Thoracic aorta (tissue), 2 donors: ENCODE results near the gene ATF6. TPM values are rescaled to one million over a fixed set of nuclear protein-coding genes. Genes with fewer than 3 reads are reported as not detected.

Experiments used
- ATAC-seq: fragments of 150-250 bp; one replicate; pipeline ENCODE4 v1.8.0; 2017; ENCODE audit warnings: low read depth; ENCODE audit not compliant: insufficient number of reproducible peaks, low FRiP score
- DNase-seq: peaks from one replicate; pipeline ENCODE4 v3.0.0-alpha.2; 2020; ENCODE audit warnings: low spot score
- H3K27ac ChIP-seq, 2 donors: fragments of 200-600 bp; sonication (generic); 1 replicate in 1 of 2; 2 replicates in 1 of 2; pipeline ENCODE4 v1.5.1; 2016; ENCODE audit warnings: mild to moderate bottlenecking in 2 of 2, moderate library complexity in 2 of 2
- H3K27me3 ChIP-seq: fragments of 200-600 bp; sonication (generic); replicated peaks from 2 replicates; pipeline ENCODE4 v1.6.0; 2016; ENCODE audit warnings: mild to moderate bottlenecking; ENCODE audit not compliant: insufficient read depth
- H3K36me3 ChIP-seq: fragments of 200-600 bp; sonication (generic); one replicate; pipeline ENCODE4 v1.5.1; 2016
- H3K4me1 ChIP-seq, 2 donors: fragments of 200-600 bp; sonication (generic); 1 replicate in 1 of 2; 2 replicates in 1 of 2; pipeline versions ENCODE4 v1.5.1 to v1.6.0; 2016; ENCODE audit warnings: low read depth in 2 of 2, mild to moderate bottlenecking in 1 of 2; ENCODE audit not compliant: control insufficient read depth in 1 of 2
- H3K4me3 ChIP-seq: fragments of 200-600 bp; sonication (generic); 2 replicates; pipeline ENCODE4 v1.5.1; 2016; ENCODE audit warnings: mild to moderate bottlenecking
- H3K9me3 ChIP-seq: fragments of 200-600 bp; sonication (generic); 2 replicates; pipeline ENCODE4 v1.5.1; 2016
- total RNA-seq, 2 donors: library from RNA; depleted of rRNA; stranded (reverse); fragments of >200 nt; gene quantifications; one replicate each; pipeline versions ENCODE4 v1.1.0 to v1.2.3, GENCODE V29; 2016
- TF ChIP-seq, protein P1 (sequence below): fragments of 200-600 bp; sonication (generic); IDR thresholded peaks from one replicate; pipeline ENCODE4 v1.5.1; 2019; ENCODE audit warnings: antibody characterized with exemption

Gene ATF6
- total RNA-seq, 2 donors from 2014 or later, result 26.9 to 37.6 TPM

DNA sequence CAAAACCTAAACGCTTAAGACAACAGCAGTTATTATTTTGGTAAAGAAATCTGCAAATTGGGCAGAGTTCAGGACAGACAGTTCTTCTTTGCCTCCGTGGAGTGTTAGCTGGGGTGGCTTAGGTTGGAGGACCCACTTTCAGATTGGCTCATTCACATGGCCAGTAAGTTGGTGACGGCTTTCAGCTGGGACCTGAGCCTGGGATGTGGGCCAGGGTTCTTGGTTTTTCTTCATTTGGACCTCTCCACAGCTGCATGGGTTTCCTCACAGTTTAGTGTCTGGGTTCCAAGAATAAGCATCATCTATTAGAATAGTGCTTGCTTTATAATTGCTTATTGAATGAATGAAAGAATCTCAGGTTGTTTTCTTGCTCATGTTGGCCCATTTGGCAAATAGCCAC, 72.2 kb downstream of the ATF6 start:
- H3K4me1 ChIP-seq, result peaks cover 0 to 11% of the 10 kb centered on the region in 2 donors
- ATAC-seq (no peak), DNase-seq (no peak)
- H3K4me3 ChIP-seq, result no peak overlapping the region
- no peaks in the 10 kb centered on the region for H3K36me3 ChIP-seq
- H3K9me3 ChIP-seq, result no peaks in the 10 kb centered on the region
- H3K27ac ChIP-seq, result no peak overlapping the region
- no peaks in the 10 kb centered on the region for H3K27me3 ChIP-seq
- TF ChIP-seq, protein P1, sequence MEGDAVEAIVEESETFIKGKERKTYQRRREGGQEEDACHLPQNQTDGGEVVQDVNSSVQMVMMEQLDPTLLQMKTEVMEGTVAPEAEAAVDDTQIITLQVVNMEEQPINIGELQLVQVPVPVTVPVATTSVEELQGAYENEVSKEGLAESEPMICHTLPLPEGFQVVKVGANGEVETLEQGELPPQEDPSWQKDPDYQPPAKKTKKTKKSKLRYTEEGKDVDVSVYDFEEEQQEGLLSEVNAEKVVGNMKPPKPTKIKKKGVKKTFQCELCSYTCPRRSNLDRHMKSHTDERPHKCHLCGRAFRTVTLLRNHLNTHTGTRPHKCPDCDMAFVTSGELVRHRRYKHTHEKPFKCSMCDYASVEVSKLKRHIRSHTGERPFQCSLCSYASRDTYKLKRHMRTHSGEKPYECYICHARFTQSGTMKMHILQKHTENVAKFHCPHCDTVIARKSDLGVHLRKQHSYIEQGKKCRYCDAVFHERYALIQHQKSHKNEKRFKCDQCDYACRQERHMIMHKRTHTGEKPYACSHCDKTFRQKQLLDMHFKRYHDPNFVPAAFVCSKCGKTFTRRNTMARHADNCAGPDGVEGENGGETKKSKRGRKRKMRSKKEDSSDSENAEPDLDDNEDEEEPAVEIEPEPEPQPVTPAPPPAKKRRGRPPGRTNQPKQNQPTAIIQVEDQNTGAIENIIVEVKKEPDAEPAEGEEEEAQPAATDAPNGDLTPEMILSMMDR, result no peak

DNA sequence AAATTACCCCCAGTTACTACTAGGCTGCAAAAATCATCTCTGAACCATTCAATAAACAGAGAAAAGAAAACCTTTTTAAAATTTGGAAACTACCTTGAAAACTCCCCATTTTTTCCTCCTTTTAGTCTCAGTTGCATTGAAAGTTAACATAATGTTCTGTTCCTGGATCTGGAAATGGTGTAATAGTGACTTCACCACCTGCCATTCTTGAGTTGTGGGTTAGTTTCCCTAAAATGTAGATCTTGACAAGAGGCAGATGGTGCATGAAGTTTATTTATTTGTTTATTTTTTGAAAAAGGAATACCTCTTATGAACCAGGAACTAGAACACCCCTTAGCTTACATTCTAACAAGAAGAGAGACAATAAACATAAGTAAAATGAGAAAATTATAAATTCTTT, 72.8 kb downstream of the ATF6 start:
- ATAC-seq (no peak), DNase-seq (no peak)
- Histone ChIP-seq H3K36me3 (no peaks in the 10 kb centered on the region), H3K4me3 (no peak overlapping the region), H3K27me3 (no peaks in the 10 kb centered on the region), H3K9me3 (no peaks in the 10 kb centered on the region), H3K4me1 (peaks cover 0 to 16% of the 10 kb centered on the region in 2 donors), H3K27ac (no peak overlapping the region)
- TF ChIP-seq, protein P1, result no peak

DNA sequence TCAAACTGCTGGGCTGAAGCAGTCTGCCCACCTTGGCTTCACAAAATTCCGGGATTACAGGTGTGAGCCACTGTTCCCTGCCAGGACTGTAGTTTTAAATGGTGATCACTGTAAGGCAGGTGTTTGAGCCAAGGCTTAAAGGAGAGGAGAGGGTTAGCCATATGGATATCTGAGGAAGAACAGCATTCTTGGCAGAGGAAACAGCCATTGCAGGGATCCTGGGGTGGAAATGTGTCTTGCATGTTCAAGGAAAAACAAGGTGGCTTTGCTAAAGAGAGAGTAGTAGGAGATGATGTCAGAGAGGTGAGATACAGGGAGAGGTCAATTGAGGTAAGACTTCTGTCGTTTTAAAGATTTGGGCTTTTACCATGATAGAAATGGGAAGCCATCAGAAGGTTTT, 73.5 kb downstream of the ATF6 start:
- TF ChIP-seq, protein P1, result no peak

DNA sequence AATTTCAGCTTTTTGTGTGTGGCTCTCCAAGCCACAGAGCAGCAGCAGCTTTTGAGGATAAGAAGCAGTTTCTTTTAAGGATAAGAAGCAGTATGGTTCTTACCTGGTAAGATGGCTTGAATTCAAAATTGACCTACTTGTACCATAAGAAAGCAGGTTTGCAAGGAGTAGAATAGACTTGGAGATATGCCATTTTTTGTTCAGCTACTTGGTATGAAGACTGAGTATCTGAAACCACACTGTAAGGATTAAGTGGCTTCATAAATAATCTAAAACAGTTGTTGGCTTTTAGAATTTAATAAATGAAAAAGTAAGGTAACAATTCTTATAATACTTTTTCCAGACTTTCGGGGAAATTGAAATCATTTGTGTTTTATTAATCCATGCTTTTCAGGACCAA, 74.2 kb downstream of the ATF6 start:
- TF ChIP-seq, protein P1, result no peak
- Histone ChIP-seq H3K9me3 (no peaks in the 10 kb centered on the region), H3K4me1 (peaks cover 0 to 20% of the 10 kb centered on the region in 2 donors), H3K27me3 (no peaks in the 10 kb centered on the region), H3K27ac (no peak overlapping the region), H3K36me3 (no peaks in the 10 kb centered on the region), H3K4me3 (no peak overlapping the region)
- DNase-seq (no peak), ATAC-seq (no peak)

More for the DNA sequence above, 73.5 kb downstream of the ATF6 start:
- Histone ChIP-seq H3K27ac (no peak overlapping the region), H3K9me3 (no peaks in the 10 kb centered on the region), H3K4me1 (peaks cover 0 to 20% of the 10 kb centered on the region in 2 donors), H3K27me3 (no peaks in the 10 kb centered on the region), H3K36me3 (no peaks in the 10 kb centered on the region), H3K4me3 (no peak overlapping the region)
- DNase-seq, result no peak
- no peak for ATAC-seq

GRCh38 chr1:161843156-161843555, 77.0 kb downstream of the ATF6 start:
- Histone ChIP-seq H3K4me3 (no peak overlapping the region), H3K36me3 (no peaks in the 10 kb centered on the region), H3K27me3 (no peaks in the 10 kb centered on the region), H3K4me1 (peaks cover 0 to 20% of the 10 kb centered on the region in 2 donors), H3K27ac (no peak overlapping the region), H3K9me3 (no peaks in the 10 kb centered on the region)
- DNase-seq (no peak), ATAC-seq (no peak)
- TF ChIP-seq, protein P1, result no peak
